Suprapubic skin (tissue), 3 donors: ENCODE measurements around the gene STK32B.

Source experiments
- POLR2A ChIP-seq, 2 donors: fragments of 450-650 bp; IDR thresholded peaks; one replicate each; pipeline ENCODE4 v1.6.1; 2017; ENCODE audit warnings: antibody characterized with exemption in 2 of 2, mild to moderate bottlenecking in 2 of 2, moderate library complexity in 2 of 2
- TF ChIP-seq, protein P1 (sequence below), 2 donors: fragments of 200-600 bp in 1 of 2; fragments of 450-650 bp in 1 of 2; sonication (generic) in 1 of 2; IDR thresholded peaks; one replicate each; pipeline ENCODE4 v1.5.1; 2016 to 2019; ENCODE audit warnings: antibody characterized with exemption in 2 of 2, mild to moderate bottlenecking in 1 of 2, moderate library complexity in 1 of 2

DNA sequence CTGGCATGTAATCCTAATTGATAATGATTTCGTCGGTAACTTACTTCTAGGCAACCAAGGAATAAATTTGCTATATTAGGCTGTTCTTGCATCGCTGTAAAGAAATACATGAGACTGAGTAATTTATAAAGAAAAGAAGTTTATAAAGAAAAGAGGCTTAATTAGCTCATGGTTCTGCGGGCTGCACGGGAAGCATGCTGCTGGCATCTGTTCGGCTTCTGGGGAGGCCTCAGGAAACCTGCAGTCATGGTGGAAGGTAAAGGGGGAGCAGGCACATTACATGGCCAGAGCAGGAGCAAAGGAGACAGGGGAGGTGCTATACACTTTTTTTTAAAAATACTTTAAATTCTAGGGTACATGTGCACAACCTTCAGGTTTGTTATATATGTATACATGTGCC, 290.2 kb downstream of the STK32B start:
- no peak for TF ChIP-seq POLR2A (IDR thresholded peaks at IDR 0.05)
- TF ChIP-seq, protein P1, sequence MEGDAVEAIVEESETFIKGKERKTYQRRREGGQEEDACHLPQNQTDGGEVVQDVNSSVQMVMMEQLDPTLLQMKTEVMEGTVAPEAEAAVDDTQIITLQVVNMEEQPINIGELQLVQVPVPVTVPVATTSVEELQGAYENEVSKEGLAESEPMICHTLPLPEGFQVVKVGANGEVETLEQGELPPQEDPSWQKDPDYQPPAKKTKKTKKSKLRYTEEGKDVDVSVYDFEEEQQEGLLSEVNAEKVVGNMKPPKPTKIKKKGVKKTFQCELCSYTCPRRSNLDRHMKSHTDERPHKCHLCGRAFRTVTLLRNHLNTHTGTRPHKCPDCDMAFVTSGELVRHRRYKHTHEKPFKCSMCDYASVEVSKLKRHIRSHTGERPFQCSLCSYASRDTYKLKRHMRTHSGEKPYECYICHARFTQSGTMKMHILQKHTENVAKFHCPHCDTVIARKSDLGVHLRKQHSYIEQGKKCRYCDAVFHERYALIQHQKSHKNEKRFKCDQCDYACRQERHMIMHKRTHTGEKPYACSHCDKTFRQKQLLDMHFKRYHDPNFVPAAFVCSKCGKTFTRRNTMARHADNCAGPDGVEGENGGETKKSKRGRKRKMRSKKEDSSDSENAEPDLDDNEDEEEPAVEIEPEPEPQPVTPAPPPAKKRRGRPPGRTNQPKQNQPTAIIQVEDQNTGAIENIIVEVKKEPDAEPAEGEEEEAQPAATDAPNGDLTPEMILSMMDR (IDR thresholded peaks at IDR 0.05) = no peak
